Immature natural killer cell (primary cell): ENCODE results near the gene LCLAT1. TPM values are rescaled to one million over a fixed set of nuclear protein-coding genes. Genes with fewer than 3 reads are reported as not detected.
A peak's percentile ranks its signal among the peaks of the same experiment; 100 is the strongest.

Experiments used
- DNase-seq, 3 donors: peaks; one replicate each; pipeline ENCODE4 v3.0.0; 2022; ENCODE audit warnings: mixed read lengths in 1 of 3
- H3K27ac Mint-ChIP-seq, 6 donors: one replicate each; pipeline ENCODE4 v1.8.0; 2020; ENCODE audit warnings: mixed read lengths in 6 of 6, mild to moderate bottlenecking in 5 of 6, inconsistent platforms in 4 of 6, moderate library complexity in 3 of 6
- H3K27me3 Mint-ChIP-seq, 3 donors: one replicate each; pipeline ENCODE4 v1.8.0; 2020 to 2021; ENCODE audit warnings: low read depth in 3 of 3, mild to moderate bottlenecking in 3 of 3, mixed read lengths in 3 of 3, moderate library complexity in 3 of 3, inconsistent platforms in 1 of 3
- H3K36me3 Mint-ChIP-seq, 3 donors: one replicate each; pipeline ENCODE4 v1.8.0; 2020; ENCODE audit warnings: mixed read lengths in 3 of 3, inconsistent platforms in 2 of 3, mild to moderate bottlenecking in 2 of 3
- H3K4me1 Mint-ChIP-seq, 2 donors: one replicate each; pipeline ENCODE4 v1.8.0; 2020; ENCODE audit warnings: inconsistent platforms in 2 of 2, mild to moderate bottlenecking in 2 of 2, mixed read lengths in 2 of 2, moderate library complexity in 1 of 2
- H3K4me3 Mint-ChIP-seq, 5 donors: one replicate each; pipeline ENCODE4 v1.8.0; 2020; ENCODE audit warnings: mild to moderate bottlenecking in 5 of 5, mixed read lengths in 5 of 5, inconsistent platforms in 3 of 5, moderate library complexity in 3 of 5
- H3K9me3 Mint-ChIP-seq, 6 donors: one replicate each; pipeline ENCODE4 v1.8.0; 2020; ENCODE audit warnings: mild to moderate bottlenecking in 6 of 6, mixed read lengths in 6 of 6, inconsistent platforms in 4 of 6, moderate library complexity in 3 of 6
- polyA plus RNA-seq, 3 donors: library from polyadenylated mRNA; unstranded; fragments of 300-500 nt; fragmentation: Illumina TruSeq; gene quantifications; one replicate each; pipeline ENCODE4 v1.2.3, GENCODE V29; 2021

LCLAT1 gene
- polyA plus RNA-seq: 10 to 100 TPM in 1 of 3 donors, 1 to 10 TPM in 2; 4.7 to 13.5 (median 5.4) TPM

GRCh38 chr2:30447149-30448045 lies at the start of gene LCLAT1:
TSS of gene LCLAT1 (plus strand) at chr2:30447246. CDS start at chr2:30525591, 78,345 bp downstream.
- Mint-ChIP-seq H3K27ac (peak within 1 kb of the TSS; percentile 93 to 97 (median 96)), H3K27me3 (peaks cover 0 to 9% (median 0%) of the 10 kb centered on the region in 3 donors), H3K9me3 (no peaks in the 10 kb centered on the region), H3K4me1 (peaks cover 26 to 27% of the 10 kb centered on the region in 2 donors), H3K4me3 (peak within 1 kb of the TSS; percentile 92 to 97 (median 97)), H3K36me3 (no peaks in the 10 kb centered on the region)
- DNase-seq: peak; percentile 88 to 90 (median 89)

GRCh38 chr2:30398084-30398873 lies 48.8 kb upstream of the LCLAT1 start:
- no peak for DNase-seq
- Mint-ChIP-seq H3K4me3 (no peak overlapping the region), H3K27me3 (peaks cover 0 to 9% (median 0%) of the 10 kb centered on the region in 3 donors), H3K36me3 (no peaks in the 10 kb centered on the region), H3K27ac (no peak overlapping the region), H3K9me3 (no peaks in the 10 kb centered on the region), H3K4me1 (no peaks in the 10 kb centered on the region)

- no peak overlapping the region for H3K27ac Mint-ChIP-seq
- DNase-seq: no peak
- no peaks in the 10 kb centered on the region for H3K9me3 Mint-ChIP-seq
- H3K36me3 Mint-ChIP-seq: no peaks in the 10 kb centered on the region
- no peaks in the 10 kb centered on the region for H3K4me1 Mint-ChIP-seq
- H3K4me3 Mint-ChIP-seq: no peak overlapping the region
- H3K27me3 Mint-ChIP-seq: peaks cover 0 to 9% (median 0%) of the 10 kb centered on the region in 3 donors
Measured at GRCh38 chr2:30400151-30400954, 46.7 kb upstream of the LCLAT1 start.

- Mint-ChIP-seq H3K4me1 (no peaks in the 10 kb centered on the region), H3K27me3 (peaks cover 0 to 11% (median 1%) of the 10 kb centered on the region in 3 donors), H3K36me3 (no peaks in the 10 kb centered on the region), H3K9me3 (no peaks in the 10 kb centered on the region), H3K4me3 (no peak overlapping the region), H3K27ac (no peak overlapping the region)
- no peak for DNase-seq
Measured at GRCh38 chr2:30402441-30403182, 44.4 kb upstream of the LCLAT1 start.

GRCh38 chr2:30403592-30404312 lies 43.3 kb upstream of the LCLAT1 start:
- Mint-ChIP-seq H3K9me3 (no peaks in the 10 kb centered on the region), H3K27ac (peak overlapping the region in 1 of 6 donors; percentile 46), H3K36me3 (no peaks in the 10 kb centered on the region), H3K4me1 (no peaks in the 10 kb centered on the region), H3K27me3 (peaks cover 0 to 13% (median 1%) of the 10 kb centered on the region in 3 donors), H3K4me3 (no peak overlapping the region)
- DNase-seq: no peak

GRCh38 chr2:30404319-30405259 lies 42.5 kb upstream of the LCLAT1 start:
- Mint-ChIP-seq H3K9me3 (no peaks in the 10 kb centered on the region), H3K4me3 (no peak overlapping the region), H3K4me1 (no peaks in the 10 kb centered on the region), H3K36me3 (no peaks in the 10 kb centered on the region), H3K27me3 (peaks cover 0 to 12% (median 1%) of the 10 kb centered on the region in 3 donors), H3K27ac (peak overlapping the region in 1 of 6 donors; percentile 46)
- no peak for DNase-seq

- Mint-ChIP-seq H3K4me1 (no peaks in the 10 kb centered on the region), H3K27ac (peak overlapping the region in 1 of 6 donors; percentile 62)
Measured at GRCh38 chr2:30405260-30405605, 41.8 kb upstream of the LCLAT1 start.

GRCh38 chr2:30406853-30407252 lies 40.2 kb upstream of the LCLAT1 start:
- DNase-seq: no peak
- Mint-ChIP-seq H3K27me3 (peaks cover 0 to 5% (median 1%) of the 10 kb centered on the region in 3 donors), H3K36me3 (no peaks in the 10 kb centered on the region), H3K27ac (no peak overlapping the region), H3K9me3 (no peaks in the 10 kb centered on the region), H3K4me1 (no peaks in the 10 kb centered on the region), H3K4me3 (no peak overlapping the region)

More at GRCh38 chr2:30405260-30405605, 41.8 kb upstream of the LCLAT1 start:
- Mint-ChIP-seq H3K36me3 (no peaks in the 10 kb centered on the region), H3K4me3 (no peak overlapping the region), H3K9me3 (no peaks in the 10 kb centered on the region), H3K27me3 (peaks cover 0 to 6% (median 1%) of the 10 kb centered on the region in 3 donors)
- no peak for DNase-seq

- Mint-ChIP-seq H3K4me3 (no peak overlapping the region), H3K4me1 (no peaks in the 10 kb centered on the region), H3K9me3 (no peaks in the 10 kb centered on the region), H3K36me3 (no peaks in the 10 kb centered on the region), H3K27ac (peak overlapping the region in 1 of 6 donors; percentile 0), H3K27me3 (peaks cover 0 to 4% (median 1%) of the 10 kb centered on the region in 3 donors)
- no peak for DNase-seq
Measured at GRCh38 chr2:30408961-30409387, 38.1 kb upstream of the LCLAT1 start.

GRCh38 chr2:30410217-30410616 lies 36.8 kb upstream of the LCLAT1 start:
- Mint-ChIP-seq H3K27me3 (peaks cover 0 to 4% (median 1%) of the 10 kb centered on the region in 3 donors), H3K27ac (peak overlapping the region in 1 of 6 donors; percentile 8), H3K9me3 (no peaks in the 10 kb centered on the region), H3K4me1 (no peaks in the 10 kb centered on the region), H3K4me3 (no peak overlapping the region), H3K36me3 (no peaks in the 10 kb centered on the region)
- DNase-seq: no peak

- no peak for DNase-seq
- Mint-ChIP-seq H3K4me1 (no peaks in the 10 kb centered on the region), H3K4me3 (no peak overlapping the region), H3K27ac (peak overlapping the region in 1 of 6 donors; percentile 59), H3K27me3 (peaks cover 0 to 3% (median 1%) of the 10 kb centered on the region in 3 donors), H3K9me3 (no peaks in the 10 kb centered on the region), H3K36me3 (no peaks in the 10 kb centered on the region)
Measured at GRCh38 chr2:30412047-30412683, 34.9 kb upstream of the LCLAT1 start.
